Measurements from ENCODE around the gene P2RX7.

The P2RX7 gene

DNA sequence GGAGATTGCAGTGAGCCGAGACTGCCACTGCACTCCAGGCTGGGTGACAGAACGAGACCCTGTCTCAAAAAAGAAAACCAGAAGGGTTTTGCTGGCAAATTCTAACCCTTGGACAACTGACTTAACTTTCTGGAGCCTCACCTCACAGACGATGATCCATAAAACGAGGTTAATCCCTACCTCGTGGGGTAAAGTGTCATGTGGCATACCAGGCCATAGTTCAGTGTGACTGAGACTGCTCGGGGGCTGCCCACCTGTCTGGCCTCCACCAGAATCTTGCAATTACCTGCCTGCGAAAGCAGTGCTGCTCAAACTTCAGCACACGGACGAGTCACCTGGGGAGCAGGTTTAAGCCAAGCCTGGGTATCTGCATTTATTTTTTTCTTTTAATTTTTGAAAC, 104.1 kb downstream of the P2RX7 start:
- DNase-seq: no peak

DNA sequence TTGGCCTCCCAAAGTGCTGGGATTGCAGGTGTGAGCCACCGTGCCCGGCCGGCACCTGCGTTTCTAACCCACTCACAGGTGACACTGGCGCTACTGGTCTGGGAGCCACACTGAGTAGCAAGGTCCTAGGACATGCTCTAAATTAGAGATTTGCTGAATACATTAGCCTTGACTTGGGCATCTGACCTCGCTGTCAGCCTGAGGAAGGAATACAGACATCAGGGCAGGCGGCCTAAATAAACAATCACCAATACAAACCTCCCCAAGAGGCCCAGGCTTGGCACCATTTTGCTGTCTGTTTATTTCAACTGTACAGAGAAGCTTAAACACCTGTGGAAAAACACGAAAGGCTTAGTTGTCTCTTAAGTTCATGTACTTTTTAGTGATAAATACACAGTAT, 104.7 kb downstream of the P2RX7 start:
- DNase-seq: no peak
